Measurements from ENCODE around the gene MX2.
"Not testable (repeated sequence)": the region's sequence is repeated elsewhere in the genome, so short reads cannot be mapped to it uniquely, and the experiment has no call there.

MX2 gene

DNA sequence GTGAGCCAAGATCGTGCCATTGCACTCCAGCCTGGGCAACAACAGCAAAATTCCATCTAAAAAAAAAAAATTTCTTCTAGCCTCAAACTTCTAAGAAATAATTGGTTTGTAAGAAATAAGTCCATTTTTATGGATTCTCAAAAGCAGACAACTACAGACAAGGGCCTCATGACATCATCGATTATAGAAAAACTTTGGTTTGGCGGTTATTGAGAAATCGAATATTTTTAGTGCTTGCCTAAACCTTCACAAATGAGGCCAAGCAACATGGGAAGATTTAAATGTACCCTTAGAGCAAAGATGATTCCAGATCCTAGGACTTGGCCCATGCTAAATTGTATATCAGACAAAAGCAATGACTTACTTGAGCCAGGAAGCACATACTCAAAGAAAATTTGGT lies 36.4 kb downstream of the MX2 start:
- no peak for DNase-seq
- H3K27ac Mint-ChIP-seq: no peak overlapping the region
- H3K4me3 Mint-ChIP-seq: no peak overlapping the region
- no peaks in the 10 kb centered on the region for H3K9me3 Mint-ChIP-seq
- H3K27me3 Mint-ChIP-seq: no peaks in the 10 kb centered on the region
- peaks cover 63% of the 10 kb centered on the region for H3K36me3 Mint-ChIP-seq
- CTCF ChIA-PET: interaction anchor here (1.0 kb wide), 1 partner anchor 115 kb away, joined by 3 read pairs; no protein-coding TSS in a partner anchor
- H3K4me1 Mint-ChIP-seq: peaks cover 3% of the 10 kb centered on the region

DNA sequence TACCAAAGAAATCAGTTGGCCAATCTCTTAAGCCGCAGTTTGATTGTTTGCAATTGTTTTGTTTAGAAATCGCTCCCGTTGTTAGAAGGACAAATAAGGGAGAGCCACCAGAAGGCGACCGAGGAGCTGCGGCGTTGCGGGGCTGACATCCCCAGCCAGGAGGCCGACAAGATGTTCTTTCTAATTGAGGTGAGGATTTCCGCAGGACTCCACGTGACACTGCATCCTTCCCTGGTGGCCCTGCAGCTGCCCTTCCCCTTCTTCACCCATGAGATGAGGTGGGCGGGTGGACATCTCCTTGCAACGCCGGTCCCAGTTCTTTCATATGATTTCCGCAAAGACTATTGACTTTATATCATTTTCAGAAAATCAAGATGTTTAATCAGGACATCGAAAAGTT lies 37.0 kb downstream of the MX2 start:
- Mint-ChIP-seq H3K27me3 (no peaks in the 10 kb centered on the region), H3K4me3 (no peak overlapping the region), H3K36me3 (peaks cover 58% of the 10 kb centered on the region), H3K27ac (no peak overlapping the region), H3K4me1 (peaks cover 3% of the 10 kb centered on the region), H3K9me3 (no peaks in the 10 kb centered on the region)
- DNase-seq: no peak
- CTCF ChIA-PET: no interaction called here

DNA sequence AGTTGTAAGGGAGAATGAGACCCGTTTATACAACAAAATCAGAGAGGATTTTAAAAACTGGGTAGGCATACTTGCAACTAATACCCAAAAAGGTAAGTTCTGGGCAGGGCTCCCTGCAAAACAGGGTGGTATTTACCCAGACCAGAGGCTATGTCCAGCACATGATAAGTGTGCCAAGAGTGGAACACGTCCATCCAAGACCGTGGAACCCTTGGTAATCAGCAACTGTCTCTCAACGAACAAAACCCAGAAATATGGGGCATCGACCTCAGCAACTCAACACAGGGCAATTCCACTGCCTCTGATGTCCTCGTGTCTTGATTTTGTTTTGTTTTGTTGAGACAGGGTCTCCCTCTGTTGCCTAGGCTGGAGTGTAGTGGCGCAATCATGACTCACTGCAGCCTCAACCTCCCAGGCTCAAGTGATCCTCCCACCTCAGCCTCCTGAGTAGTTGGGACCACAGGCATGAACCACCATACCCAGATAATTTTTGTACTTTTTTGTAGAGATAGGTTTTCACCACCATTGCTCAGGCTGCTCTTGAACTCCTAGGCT lies 37.5 kb downstream of the MX2 start:
- H3K4me1 Mint-ChIP-seq: peaks cover 4% of the 10 kb centered on the region
- H3K36me3 Mint-ChIP-seq: peaks cover 57% of the 10 kb centered on the region
- H3K27ac Mint-ChIP-seq: no peak overlapping the region
- H3K4me3 Mint-ChIP-seq: no peak overlapping the region
- no peaks in the 10 kb centered on the region for H3K9me3 Mint-ChIP-seq
- DNase-seq: no peak
- no peaks in the 10 kb centered on the region for H3K27me3 Mint-ChIP-seq
- CTCF ChIA-PET: no interaction called here

DNA sequence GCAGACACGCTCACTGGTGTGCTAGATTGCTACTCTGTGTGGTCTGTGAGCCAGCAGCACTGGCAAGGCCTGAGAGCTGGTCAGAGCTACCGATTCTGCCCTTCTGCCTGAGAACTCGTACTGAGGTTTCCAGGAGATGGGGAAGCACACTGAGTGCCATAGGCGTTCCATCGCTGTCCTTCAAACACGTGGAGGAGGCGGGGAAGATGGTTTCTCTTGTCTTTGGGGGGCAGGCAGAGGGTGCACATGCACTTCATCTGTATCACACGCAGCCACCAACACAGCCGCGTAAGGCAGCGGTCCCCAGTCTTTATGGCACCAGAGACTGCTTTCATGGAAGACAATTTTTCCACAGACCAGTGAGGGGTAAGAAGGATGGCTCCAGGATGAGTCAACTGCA lies 40.4 kb downstream of the MX2 start:
- no peak for DNase-seq
- no peak overlapping the region for H3K27ac Mint-ChIP-seq
- CTCF ChIA-PET: no interaction called here
- H3K36me3 Mint-ChIP-seq: peaks cover 54% of the 10 kb centered on the region
- H3K27me3 Mint-ChIP-seq: no peaks in the 10 kb centered on the region
- no peak overlapping the region for H3K4me3 Mint-ChIP-seq
- H3K9me3 Mint-ChIP-seq: no peaks in the 10 kb centered on the region
- H3K4me1 Mint-ChIP-seq: peaks cover 4% of the 10 kb centered on the region

DNA sequence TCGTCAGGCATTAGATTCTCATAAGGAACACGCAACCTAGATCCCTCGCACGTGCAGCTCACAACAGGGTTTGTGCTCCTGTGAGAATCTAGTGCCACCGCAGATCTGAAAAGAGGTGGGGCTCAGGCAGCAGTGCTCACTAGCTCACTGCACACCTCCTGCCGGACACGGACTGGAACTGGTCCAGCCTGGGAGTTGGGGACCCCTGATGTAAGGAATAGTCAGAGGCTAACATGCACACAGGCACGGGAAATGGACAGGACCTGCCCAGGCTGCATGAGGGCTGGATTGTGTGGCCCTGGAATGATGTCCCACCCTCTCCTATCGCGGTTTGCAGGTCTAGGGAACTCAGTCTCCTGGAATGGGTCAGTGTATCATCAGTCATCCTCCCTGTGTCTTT lies 41.0 kb downstream of the MX2 start:
- H3K27ac Mint-ChIP-seq: no peak overlapping the region

DNA sequence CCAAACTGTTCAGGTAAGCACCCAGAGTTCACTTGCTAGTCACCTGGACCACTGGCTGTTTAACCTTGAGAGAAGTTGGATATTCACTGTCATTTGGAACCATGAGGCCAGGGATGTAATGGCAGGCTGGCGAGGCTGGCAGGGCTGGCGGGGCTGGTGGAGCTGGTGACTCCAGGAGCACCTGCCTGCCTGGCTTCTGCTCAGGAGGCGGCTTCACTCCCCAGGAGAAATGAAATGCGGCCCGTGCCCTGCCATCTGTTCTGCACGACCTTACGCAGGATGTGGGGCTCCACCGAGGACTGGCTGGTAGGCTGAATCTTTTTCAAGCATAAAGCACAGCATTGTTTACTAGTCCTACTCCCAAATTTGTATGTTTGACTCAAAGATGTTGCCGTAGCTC lies 41.5 kb downstream of the MX2 start:
- Mint-ChIP-seq H3K9me3 (no peaks in the 10 kb centered on the region), H3K27ac (no peak overlapping the region), H3K4me3 (no peak overlapping the region), H3K36me3 (peaks cover 54% of the 10 kb centered on the region), H3K4me1 (peaks cover 4% of the 10 kb centered on the region), H3K27me3 (no peaks in the 10 kb centered on the region)
- DNase-seq: no peak
- CTCF ChIA-PET: no interaction called here

More for the DNA sequence above, 41.0 kb downstream of the MX2 start:
- Mint-ChIP-seq H3K36me3 (peaks cover 53% of the 10 kb centered on the region), H3K27me3 (no peaks in the 10 kb centered on the region), H3K4me1 (peaks cover 4% of the 10 kb centered on the region), H3K4me3 (no peak overlapping the region), H3K9me3 (no peaks in the 10 kb centered on the region)
- no peak for DNase-seq
- CTCF ChIA-PET: no interaction called here

DNA sequence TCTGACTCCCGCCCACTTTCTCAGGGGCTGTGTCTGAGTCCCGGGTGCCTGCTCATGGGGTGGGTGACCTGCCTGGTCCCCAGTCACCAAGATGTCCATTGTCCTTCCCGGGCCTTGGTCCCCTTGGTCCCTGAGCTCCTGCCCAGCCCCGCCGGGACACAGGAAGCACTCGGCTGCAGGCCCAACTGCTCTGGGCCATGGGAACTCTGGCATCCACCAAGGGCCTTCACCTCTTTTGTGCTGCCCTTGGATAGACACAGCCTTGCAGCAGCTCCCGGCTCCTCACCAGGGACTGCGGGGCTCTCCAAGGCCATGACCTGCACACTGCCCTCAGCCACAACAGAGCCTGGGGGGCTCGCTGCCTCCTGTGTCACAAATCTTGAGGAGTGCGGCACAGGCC lies 42.1 kb downstream of the MX2 start:
- H3K4me3 Mint-ChIP-seq: no peak overlapping the region
- CTCF ChIA-PET: no interaction called here
- H3K27me3 Mint-ChIP-seq: no peaks in the 10 kb centered on the region
- no peak overlapping the region for H3K27ac Mint-ChIP-seq
- peaks cover 55% of the 10 kb centered on the region for H3K36me3 Mint-ChIP-seq
- DNase-seq: no peak
- no peaks in the 10 kb centered on the region for H3K9me3 Mint-ChIP-seq
- H3K4me1 Mint-ChIP-seq: peaks cover 4% of the 10 kb centered on the region

DNA sequence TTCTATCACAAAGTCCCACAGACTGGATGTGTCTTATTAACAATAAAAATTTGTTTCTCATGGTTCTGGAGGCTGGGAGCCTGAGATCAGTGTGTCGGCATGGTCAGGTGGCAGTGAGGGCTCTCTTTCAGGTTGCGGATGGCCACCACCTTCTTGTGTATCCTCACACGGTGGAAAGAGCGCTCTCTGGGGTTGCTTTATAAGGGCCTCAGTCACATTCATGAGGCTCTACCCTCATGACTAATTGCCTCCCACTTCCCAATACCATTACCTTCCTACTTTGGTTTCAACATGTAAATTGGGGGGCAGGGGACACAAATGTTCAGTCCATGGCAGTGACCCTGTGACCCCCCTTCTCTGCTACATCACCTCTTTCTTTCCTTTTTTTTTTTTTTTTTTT lies 43.5 kb downstream of the MX2 start:
- no peaks in the 10 kb centered on the region for H3K27me3 Mint-ChIP-seq
- H3K4me3 Mint-ChIP-seq: no peak overlapping the region
- H3K9me3 Mint-ChIP-seq: no peaks in the 10 kb centered on the region
- H3K4me1 Mint-ChIP-seq: peaks cover 4% of the 10 kb centered on the region
- H3K27ac Mint-ChIP-seq: no peak overlapping the region
- no peak for DNase-seq
- CTCF ChIA-PET: no interaction called here
- H3K36me3 Mint-ChIP-seq: peaks cover 61% of the 10 kb centered on the region

DNA sequence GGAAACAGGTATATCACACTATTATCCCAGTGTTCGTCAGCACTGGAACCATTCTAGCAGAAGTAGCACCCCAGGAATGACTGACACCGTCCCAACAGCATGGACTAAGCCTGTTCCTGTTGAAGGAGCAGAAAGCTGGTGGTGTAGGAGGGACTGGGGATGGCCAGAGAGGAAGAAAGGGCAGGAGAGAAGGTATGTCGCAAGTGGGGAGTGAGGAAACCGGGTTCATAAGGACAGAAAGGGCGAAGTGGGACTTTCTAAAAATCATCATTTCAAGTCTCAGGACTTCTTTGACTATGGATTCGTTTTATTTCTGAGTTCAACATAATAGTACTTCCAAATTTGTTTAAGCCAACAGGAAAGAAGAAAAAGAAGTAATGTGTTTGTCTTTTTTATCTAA lies 44.5 kb downstream of the MX2 start:
- peaks cover 61% of the 10 kb centered on the region for H3K36me3 Mint-ChIP-seq
- no peak overlapping the region for H3K4me3 Mint-ChIP-seq
- H3K4me1 Mint-ChIP-seq: peaks cover 6% of the 10 kb centered on the region
- H3K9me3 Mint-ChIP-seq: peaks cover 1% of the 10 kb centered on the region
- no peak overlapping the region for H3K27ac Mint-ChIP-seq
- CTCF ChIA-PET: no interaction called here
- no peaks in the 10 kb centered on the region for H3K27me3 Mint-ChIP-seq
- no peak for DNase-seq

DNA sequence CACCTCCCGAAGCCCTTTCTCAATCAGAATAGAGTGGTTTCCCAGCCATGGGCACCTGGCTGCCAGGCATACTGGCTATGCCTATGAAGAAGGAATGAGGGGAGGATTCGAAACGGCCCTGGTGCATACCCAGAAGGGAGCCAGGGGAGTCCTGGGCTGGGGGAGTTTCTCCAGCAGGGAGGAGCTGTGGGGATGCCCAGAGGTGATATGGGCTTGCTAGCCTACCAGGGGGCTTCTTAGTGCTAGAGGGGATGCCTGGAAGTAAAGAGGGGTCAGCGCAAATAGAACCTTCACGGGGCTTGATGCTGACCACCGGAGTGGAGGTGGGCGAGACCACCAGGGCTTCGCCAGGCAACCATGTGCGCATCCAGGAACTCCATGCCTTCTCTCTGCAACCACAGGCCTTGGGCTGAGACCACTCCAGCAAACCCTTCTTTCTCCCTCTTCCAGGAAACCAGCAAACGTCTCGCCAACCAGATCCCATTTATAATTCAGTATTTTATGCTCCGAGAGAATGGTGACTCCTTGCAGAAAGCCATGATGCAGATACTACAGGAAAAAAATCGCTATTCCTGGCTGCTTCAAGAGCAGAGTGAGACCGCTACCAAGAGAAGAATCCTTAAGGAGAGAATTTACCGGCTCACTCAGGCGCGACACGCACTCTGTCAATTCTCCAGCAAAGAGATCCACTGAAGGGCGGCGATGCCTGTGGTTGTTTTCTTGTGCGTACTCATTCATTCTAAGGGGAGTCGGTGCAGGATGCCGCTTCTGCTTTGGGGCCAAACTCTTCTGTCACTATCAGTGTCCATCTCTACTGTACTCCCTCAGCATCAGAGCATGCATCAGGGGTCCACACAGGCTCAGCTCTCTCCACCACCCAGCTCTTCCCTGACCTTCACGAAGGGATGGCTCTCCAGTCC lies 46.0 kb downstream of the MX2 start:
- Mint-ChIP-seq H3K27me3 (peaks cover 5% of the 10 kb centered on the region), H3K36me3 (peaks cover 63% of the 10 kb centered on the region), H3K27ac (no peak overlapping the region), H3K4me1 (peaks cover 10% of the 10 kb centered on the region), H3K4me3 (no peak overlapping the region), H3K9me3 (peaks cover 11% of the 10 kb centered on the region)
- CTCF ChIA-PET: no interaction called here
- DNase-seq: no peak

DNA sequence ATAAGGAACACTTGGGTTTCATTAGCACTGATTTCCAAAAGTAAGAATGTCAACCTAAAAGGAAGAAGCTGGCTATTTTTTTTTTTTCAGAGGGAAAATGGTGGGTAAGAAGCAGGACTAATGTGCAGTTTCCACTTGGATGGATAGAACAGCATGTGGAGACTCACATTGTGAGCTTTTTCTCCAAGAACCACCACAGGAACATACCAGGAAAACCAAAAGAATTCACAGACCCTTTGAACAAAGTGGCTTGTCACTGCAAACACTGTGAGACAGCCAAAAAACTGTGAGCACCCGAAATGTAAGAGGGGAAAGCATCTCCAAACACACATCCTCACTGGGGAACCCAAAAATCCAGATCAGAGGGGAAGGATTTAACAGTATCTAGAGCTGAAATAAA lies 48.5 kb downstream of the MX2 start:
- peaks cover 20% of the 10 kb centered on the region for H3K9me3 Mint-ChIP-seq
- H3K36me3 Mint-ChIP-seq: peaks cover 64% of the 10 kb centered on the region
- peaks cover 30% of the 10 kb centered on the region for H3K27me3 Mint-ChIP-seq
- H3K4me3 Mint-ChIP-seq: no peak overlapping the region
- no peak overlapping the region for H3K27ac Mint-ChIP-seq
- DNase-seq: no peak
- CTCF ChIA-PET: interaction anchor here (0.7 to 2.1 kb wide), 4 partner anchors 13 to 40 kb away, joined by 3 to 9 read pairs (median 3); no protein-coding TSS in a partner anchor
- peaks cover 14% of the 10 kb centered on the region for H3K4me1 Mint-ChIP-seq

DNA sequence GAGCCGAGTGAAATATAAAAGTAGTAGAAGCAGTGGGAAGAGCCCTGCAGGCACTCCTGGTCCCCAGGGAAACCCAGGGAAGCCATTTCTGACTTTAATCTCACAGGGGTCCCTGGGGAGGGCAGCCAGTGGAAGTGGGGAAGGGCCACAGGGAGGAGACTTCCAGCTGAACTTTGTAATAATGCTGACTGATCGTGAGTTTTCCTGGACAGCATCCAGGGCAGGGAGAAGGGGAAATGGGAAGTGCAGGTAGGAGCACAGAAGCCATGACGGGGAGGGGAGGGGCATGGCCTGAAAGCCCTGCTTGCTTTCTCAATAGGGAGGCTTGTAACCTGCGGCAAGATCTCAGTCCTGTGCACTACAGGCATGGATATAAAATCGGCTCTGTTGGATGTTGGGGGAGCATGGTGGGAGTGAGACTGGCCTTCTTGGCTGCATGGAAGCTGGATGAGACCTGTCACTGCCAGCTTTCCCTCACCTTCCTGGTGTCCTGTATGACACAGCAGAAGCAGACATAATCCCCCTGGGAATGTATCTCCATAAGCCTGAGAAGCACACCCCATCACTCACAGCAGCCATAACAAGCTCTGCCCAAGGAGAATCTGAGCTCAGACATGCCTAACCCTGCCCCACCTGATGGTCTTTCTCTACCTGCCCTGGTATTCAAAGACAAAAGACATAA lies 49.1 kb downstream of the MX2 start:
- H3K4me1 Mint-ChIP-seq: peaks cover 14% of the 10 kb centered on the region
- DNase-seq: no peak
- no peak overlapping the region for H3K27ac Mint-ChIP-seq
- CTCF ChIA-PET: interaction anchor here (0.7 to 2.2 kb wide), 7 partner anchors 12 to 127 kb away, joined by 3 to 9 read pairs (median 3); no protein-coding TSS in a partner anchor
- peaks cover 35% of the 10 kb centered on the region for H3K27me3 Mint-ChIP-seq
- H3K36me3 Mint-ChIP-seq: peaks cover 65% of the 10 kb centered on the region
- no peak overlapping the region for H3K4me3 Mint-ChIP-seq
- H3K9me3 Mint-ChIP-seq: peaks cover 20% of the 10 kb centered on the region

DNA sequence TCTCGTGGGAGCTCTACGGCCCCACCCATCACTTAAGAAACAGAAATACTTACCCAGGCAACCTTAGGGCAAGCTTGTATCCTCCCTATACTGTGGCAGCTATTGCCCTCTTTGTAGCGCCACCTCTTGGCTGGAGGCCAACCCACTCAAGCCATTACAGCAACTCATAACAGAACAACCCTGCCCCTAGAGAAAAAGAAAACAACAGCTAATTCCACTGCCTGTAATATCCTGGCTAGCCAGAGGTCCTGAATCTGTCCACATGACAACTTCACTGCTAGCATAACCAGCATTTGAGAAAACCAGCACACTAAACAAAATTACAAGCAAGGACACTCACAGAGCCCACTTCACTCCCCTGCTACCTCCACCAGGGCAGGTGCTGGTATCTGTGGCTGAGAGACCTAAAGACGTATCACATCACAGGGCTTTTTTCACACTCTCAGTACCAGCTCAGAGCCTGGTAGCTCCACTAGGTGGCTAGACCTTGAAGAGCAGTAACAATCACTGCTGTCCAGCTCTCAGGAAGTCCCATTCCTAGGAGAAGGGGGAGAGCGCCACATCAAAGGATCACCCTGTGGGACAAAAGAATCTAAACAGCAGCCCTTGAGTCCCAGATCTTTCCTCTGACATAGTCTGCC lies 49.7 kb downstream of the MX2 start:
- CTCF ChIA-PET: interaction anchor here (0.7 to 2.2 kb wide), 8 partner anchors 12 to 128 kb away, joined by 3 to 9 read pairs (median 3); no protein-coding TSS in a partner anchor
- Mint-ChIP-seq H3K4me1 (peaks cover 14% of the 10 kb centered on the region), H3K27ac (no peak overlapping the region), H3K4me3 (no peak overlapping the region), H3K27me3 (peaks cover 35% of the 10 kb centered on the region), H3K9me3 (peaks cover 20% of the 10 kb centered on the region), H3K36me3 (peaks cover 60% of the 10 kb centered on the region)
- DNase-seq: no peak

DNA sequence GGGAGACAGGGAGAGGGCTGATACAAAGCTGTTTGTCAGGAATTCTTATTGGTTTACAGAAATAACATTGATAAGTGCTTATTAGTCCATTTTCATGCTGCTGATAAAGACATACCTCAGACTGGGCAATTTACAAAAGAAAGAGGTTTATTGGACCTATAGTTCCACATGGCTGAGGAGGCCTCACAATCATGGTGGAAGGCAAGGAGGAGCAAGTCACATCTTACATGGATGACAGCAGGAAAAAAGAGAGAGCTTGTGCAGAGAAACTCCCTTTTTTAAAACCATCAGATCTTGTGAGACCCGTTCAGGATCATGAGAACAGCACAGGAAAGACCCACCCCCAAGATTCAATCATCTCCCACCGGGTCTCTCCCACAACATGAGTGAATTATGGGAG lies 55.7 kb downstream of the MX2 start:
- not testable (repeated sequence) for H3K4me3 Mint-ChIP-seq, DNase-seq, H3K27ac Mint-ChIP-seq
- Mint-ChIP-seq H3K9me3 (peaks cover 21% of the 10 kb centered on the region), H3K4me1 (peaks cover 45% of the 10 kb centered on the region), H3K36me3 (peaks cover 17% of the 10 kb centered on the region), H3K27me3 (peaks cover 30% of the 10 kb centered on the region)
- CTCF ChIA-PET: interaction anchor here (0.7 kb wide), 1 partner anchor 44 kb away, joined by 3 read pairs; no protein-coding TSS in a partner anchor

Data from activated naive CD4-positive, alpha-beta T cell treated with anti-CD3 and anti-CD28 coated beads, Interleukin-2, amount 10 ng/mL, durations not matched to agents 7 days and 5 days (primary cell).